Brain microvascular endothelial cell (primary cell): Measurements from ENCODE around the gene UQCR11.

Source experiments
- DNase-seq: peaks from one replicate; pipeline ENCODE4 v3.0.0-alpha.2; 2020
- H3K27ac ChIP-seq: fragments of 250-450 bp; sonication (Bioruptor Pico); 2 replicates; pipeline ENCODE4 v1.5.1; 2020; ENCODE audit warnings: mild to moderate bottlenecking, moderate library complexity
- H3K27me3 ChIP-seq: fragments of 250-450 bp; sonication (Bioruptor Pico); replicated peaks from 2 replicates; pipeline ENCODE4 v1.5.1; 2020; ENCODE audit warnings: mild to moderate bottlenecking
- H3K36me3 ChIP-seq: fragments of 250-450 bp; sonication (Bioruptor Pico); replicated peaks from 2 replicates; pipeline ENCODE4 v1.5.1; 2020; ENCODE audit warnings: mild to moderate bottlenecking
- H3K4me3 ChIP-seq: 2 replicates; pipeline ENCODE4 v1.5.1; 2011; ENCODE audit warnings: low read depth, mild to moderate bottlenecking, control low read depth, low read length, moderate library complexity
- in situ Hi-C: cut with HindIII; loops from 2 replicates; pipeline ENCODE4 v1.10.0; 2017; ENCODE audit warnings: low sequenced_read_pairs, low pct_ligation_motif_present
- TF ChIP-seq, protein P1 (sequence below): IDR thresholded peaks from 2 replicates; pipeline ENCODE4 v1.5.1; 2011; ENCODE audit warnings: low read depth, mild to moderate bottlenecking, moderate library complexity, low read length, control low read depth, inconsistent platforms; ENCODE audit errors: missing control alignments

UQCR11 gene

DNA sequence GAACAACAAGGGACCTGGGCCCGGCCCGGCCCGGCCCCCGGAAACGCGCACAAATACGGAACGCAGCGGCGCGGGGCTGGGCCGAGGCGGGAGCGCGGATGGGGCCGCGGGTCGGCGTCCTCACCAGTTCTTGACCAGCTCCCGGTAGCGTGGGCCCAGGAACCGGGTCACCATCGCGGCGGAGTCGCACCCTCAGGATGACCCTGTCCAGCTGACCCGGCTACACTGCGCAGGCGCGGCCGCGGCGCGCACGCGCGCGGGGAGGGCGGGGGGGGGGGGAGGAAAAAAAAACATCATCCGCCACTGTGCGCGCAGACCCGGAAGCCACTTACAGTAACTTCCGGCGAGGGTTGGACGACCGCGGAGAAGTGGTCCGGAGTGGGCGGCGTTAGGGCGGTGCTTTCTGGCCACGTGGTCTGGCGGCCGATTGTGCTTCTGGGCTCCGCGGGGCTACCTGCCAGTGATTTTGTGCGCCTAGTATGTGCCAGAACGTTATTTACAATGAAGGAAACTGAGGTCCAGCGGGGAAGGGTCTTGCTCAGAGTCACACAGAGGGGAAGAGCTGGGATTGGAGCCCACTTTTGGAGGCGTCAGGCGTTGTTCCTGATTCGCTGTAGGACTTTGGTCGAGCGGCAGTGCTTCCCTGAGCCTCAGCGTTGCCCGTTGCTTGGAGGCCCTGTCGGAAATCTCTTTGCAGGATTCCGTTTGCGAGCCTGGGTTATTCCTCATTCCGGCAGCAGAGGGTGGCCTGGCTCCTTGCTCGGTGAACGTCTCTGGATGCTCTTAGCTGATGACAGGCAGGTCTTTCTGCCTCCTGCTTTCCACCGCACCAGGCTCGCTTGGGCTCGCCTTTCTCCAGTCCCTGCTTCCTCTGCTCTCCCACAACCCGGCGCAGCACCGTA, at the start of gene UQCR11:
Gene UQCR11, minus strand, starts transcription at position 227 of the 902 bp plus-strand sequence. Its CDS starts 53 bp downstream, at position 174.
- H3K36me3 ChIP-seq = peaks cover 5% of the 10 kb centered on the region
- H3K27me3 ChIP-seq = no peaks in the 10 kb centered on the region

DNA sequence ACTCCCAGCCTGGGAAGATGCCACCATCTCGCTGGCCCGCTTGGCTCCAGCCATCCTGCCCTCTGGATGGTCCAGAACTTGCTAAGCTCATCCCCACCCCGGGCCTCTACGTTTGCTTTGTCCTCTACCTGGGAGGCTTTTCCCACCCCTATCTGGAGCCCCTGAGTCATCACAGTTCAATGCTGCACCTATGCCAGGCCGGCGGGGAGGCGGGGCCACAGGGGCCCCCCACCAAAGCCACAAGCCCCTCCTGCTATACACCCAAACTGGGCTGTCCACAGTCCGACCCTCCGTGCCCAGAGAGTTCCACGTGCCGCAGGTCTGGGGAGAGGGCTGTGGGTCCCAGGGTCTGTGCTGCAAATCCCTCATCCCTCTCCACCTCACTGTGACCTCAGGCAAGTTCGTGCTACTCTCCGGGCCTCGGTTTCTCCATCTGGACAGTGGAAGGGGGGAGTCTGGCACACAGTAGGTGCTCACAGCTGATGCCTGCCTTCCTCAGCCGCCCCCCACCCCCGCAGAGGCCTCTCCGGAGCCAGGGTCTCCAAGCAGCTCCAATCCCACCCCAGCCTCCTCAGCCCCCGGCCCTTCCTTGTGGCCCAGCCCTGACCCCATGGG, 49.0 kb upstream of the UQCR11 start:
- TF ChIP-seq, protein P1, sequence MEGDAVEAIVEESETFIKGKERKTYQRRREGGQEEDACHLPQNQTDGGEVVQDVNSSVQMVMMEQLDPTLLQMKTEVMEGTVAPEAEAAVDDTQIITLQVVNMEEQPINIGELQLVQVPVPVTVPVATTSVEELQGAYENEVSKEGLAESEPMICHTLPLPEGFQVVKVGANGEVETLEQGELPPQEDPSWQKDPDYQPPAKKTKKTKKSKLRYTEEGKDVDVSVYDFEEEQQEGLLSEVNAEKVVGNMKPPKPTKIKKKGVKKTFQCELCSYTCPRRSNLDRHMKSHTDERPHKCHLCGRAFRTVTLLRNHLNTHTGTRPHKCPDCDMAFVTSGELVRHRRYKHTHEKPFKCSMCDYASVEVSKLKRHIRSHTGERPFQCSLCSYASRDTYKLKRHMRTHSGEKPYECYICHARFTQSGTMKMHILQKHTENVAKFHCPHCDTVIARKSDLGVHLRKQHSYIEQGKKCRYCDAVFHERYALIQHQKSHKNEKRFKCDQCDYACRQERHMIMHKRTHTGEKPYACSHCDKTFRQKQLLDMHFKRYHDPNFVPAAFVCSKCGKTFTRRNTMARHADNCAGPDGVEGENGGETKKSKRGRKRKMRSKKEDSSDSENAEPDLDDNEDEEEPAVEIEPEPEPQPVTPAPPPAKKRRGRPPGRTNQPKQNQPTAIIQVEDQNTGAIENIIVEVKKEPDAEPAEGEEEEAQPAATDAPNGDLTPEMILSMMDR = no peak
- Histone ChIP-seq H3K27me3 (no peaks in the 10 kb centered on the region), H3K4me3 (no peak overlapping the region), H3K27ac (no peak overlapping the region), H3K36me3 (peaks cover 6% of the 10 kb centered on the region)
- in situ Hi-C loops = no loop called here
- DNase-seq = no peak

More for the DNA sequence above, at the start of gene UQCR11:
- in situ Hi-C loops = no loop called here
- DNase-seq = peak; percentile 93
- Histone ChIP-seq H3K4me3 (peak within 1 kb of the TSS; percentile 91), H3K27ac (peak within 1 kb of the TSS; percentile 85)
- TF ChIP-seq, protein P1 = peak; percentile 75

DNA sequence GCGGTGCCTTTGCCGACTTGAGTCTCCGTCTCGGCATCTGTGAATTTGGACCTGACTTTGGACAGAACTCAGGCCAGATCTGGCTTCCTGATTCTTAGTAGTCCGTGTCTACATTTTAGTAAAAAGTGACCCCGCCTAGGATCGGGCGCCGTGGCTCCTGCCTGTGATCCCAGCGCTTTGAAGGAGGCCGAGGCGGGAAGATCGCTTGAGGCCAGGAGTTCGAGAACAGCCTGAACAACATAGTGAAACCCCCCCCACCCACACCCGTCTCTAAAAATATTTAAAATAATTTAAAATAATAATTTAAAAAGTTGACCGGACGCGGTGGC, 48.0 kb upstream of the UQCR11 start:
- Histone ChIP-seq H3K36me3 (peaks cover 11% of the 10 kb centered on the region), H3K4me3 (peak overlapping the region; percentile 52), H3K27me3 (no peaks in the 10 kb centered on the region), H3K27ac (peak overlapping the region; percentile 100)
- in situ Hi-C loops = no loop called here
- TF ChIP-seq, protein P1 = no peak
- DNase-seq = no peak

DNA sequence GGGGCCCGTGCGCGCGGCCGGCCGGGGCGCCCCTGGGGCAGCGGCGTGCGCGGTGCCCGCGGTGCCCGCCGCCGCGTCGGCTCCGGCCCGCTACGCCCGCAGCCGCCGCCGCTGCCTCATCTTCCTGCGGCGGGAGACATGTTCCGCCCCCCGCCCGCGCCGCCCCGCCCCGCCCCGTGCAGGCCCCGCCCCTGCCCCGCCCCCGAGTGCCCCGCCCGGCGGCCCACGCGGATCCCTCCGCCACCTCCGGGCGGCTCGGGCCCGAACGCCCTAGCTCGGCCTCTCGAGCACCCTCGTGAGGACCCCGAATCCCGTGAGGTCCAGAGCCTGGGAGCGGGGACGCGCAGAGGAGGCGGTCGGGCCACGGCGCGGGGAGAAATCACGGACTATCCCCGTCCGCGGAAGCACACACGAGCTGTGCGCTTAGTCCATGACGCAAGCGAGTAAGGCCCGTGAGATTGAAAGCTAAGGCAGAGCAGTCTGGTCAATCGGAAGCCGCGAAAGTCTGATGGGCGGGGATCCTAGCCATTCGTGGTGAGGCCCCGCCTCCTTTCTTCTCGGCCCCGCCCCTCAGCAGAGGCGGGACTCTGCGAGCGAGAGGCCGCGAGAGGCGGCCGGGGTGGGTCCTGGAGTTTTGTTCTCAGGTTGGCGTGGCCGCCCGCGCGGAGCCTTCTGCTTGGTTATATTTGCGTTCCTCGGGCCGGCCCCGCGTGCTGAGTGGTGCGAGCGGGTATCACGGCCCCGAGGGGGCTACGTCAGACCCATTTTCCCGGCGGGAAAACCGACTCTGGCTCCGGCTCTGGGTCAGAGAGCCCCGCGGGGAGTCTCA, 47.4 kb upstream of the UQCR11 start, which contains the start of gene TCF3:
Gene TCF3, minus strand, starts transcription at position 145 of the 829 bp plus-strand sequence. CDS start 2,367 bp downstream, outside the sequence.
- peak within 1 kb of the TSS; percentile 100 for H3K27ac ChIP-seq
- peak within 1 kb of the TSS; percentile 69 for H3K4me3 ChIP-seq
- TF ChIP-seq, protein P1 = no peak
- in situ Hi-C loops = no loop called here
- no peaks in the 10 kb centered on the region for H3K27me3 ChIP-seq
- peaks cover 13% of the 10 kb centered on the region for H3K36me3 ChIP-seq
- peak; percentile 97 for DNase-seq

DNA sequence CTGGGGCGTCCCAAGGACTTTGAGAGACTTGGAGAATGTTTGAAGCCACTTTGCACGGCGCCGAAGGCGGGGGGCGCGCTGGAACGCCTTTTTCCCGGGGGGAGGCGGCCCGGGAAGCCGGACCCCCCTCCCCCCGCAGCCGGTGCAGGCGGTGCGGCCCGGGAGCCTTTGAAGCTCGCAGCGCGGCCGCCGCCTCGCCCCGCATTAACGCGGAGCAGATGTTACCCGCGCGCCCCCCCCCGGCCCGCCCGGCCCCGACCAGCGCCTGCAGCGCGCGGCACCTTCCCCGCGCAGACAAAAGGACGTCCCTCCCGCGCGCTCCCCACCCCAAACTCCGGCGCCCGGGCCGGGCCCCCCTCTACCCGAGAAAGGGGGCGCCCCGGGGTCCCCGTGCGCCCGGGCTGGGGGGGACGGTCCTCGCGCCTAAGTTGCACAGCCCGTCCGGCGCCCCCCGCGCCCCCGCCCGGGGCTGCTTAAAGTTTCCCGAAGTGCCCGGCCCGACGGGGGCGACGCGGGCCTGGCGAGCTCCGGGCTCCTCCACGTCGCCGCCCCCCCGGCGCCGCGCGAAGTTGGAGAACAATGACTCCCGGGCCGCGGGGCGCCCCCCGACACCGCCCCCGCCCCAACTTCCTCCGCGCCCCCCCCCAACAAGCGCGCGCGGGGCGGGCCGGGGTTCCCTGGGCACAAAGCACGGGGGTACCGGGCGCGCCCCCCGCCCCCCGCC, 46.5 kb upstream of the UQCR11 start:
- in situ Hi-C loops = no loop called here
- H3K27me3 ChIP-seq = no peaks in the 10 kb centered on the region
- H3K36me3 ChIP-seq = peaks cover 19% of the 10 kb centered on the region
- H3K27ac ChIP-seq = peak overlapping the region; percentile 15
- peak overlapping the region; percentile 69 for H3K4me3 ChIP-seq
- TF ChIP-seq, protein P1 = no peak
- no peak for DNase-seq
